OCI-LY1 (cell line): ENCODE results near the gene BCORL1.

Experiments
- H2AFZ ChIP-seq: fragments of 200-600 bp; sonication (generic), shearing (Covaris generic); 2 replicates; pipeline ENCODE4 v1.6.0; 2014; ENCODE audit warnings: antibody characterized with exemption, mild to moderate bottlenecking, low read length
- H3F3A ChIP-seq: fragments of 200-600 bp; sonication (generic), shearing (Covaris generic); 2 replicates; pipeline ENCODE4 v1.6.0; 2014; ENCODE audit warnings: mild to moderate bottlenecking, antibody characterized with exemption, low read length, moderate library complexity; ENCODE audit not compliant: insufficient read depth
- H3K27ac ChIP-seq: fragments of 200-600 bp; sonication (generic); 2 replicates; pipeline ENCODE4 v1.5.1; 2014; ENCODE audit warnings: low read length, mixed run types, mild to moderate bottlenecking, low read depth; ENCODE audit not compliant: poor library complexity, severe bottlenecking
- H3K27me3 ChIP-seq: fragments of 200-600 bp; sonication (generic); 2 replicates; pipeline ENCODE4 v1.6.0; 2014; ENCODE audit warnings: antibody characterized with exemption, mild to moderate bottlenecking, low read length, moderate library complexity; ENCODE audit not compliant: insufficient read depth
- H3K36me3 ChIP-seq: fragments of 200-600 bp; sonication (generic); 2 replicates; pipeline ENCODE4 v1.6.1; 2014; ENCODE audit warnings: mild to moderate bottlenecking, antibody characterized with exemption, low read length, moderate library complexity, mixed read lengths; ENCODE audit not compliant: insufficient read depth
- H3K4me1 ChIP-seq: fragments of 200-600 bp; sonication (generic); 2 replicates; pipeline ENCODE4 v1.5.1; 2014; ENCODE audit warnings: mild to moderate bottlenecking, low read length, moderate library complexity; ENCODE audit not compliant: insufficient read depth, severe bottlenecking
- H3K4me2 ChIP-seq: fragments of 200-600 bp; sonication (generic), shearing (Covaris generic); 2 replicates; pipeline ENCODE4 v1.6.1; 2014; ENCODE audit warnings: low read length
- H3K4me3 ChIP-seq: fragments of 200-600 bp; sonication (generic); 2 replicates; pipeline ENCODE4 v1.5.1; 2014; ENCODE audit warnings: low read length, low read depth, mild to moderate bottlenecking, mixed read lengths; ENCODE audit not compliant: poor library complexity, severe bottlenecking
- H3K79me2 ChIP-seq: fragments of 200-600 bp; shearing (Covaris generic); 2 replicates; pipeline ENCODE4 v1.6.1; 2016; ENCODE audit warnings: mixed run types, low read length, mixed read lengths; ENCODE audit not compliant: insufficient read depth
- H3K9ac ChIP-seq: fragments of 200-600 bp; sonication (generic), shearing (Covaris generic); 2 replicates; pipeline ENCODE4 v1.6.1; 2014; ENCODE audit warnings: mild to moderate bottlenecking, low read length, mixed read lengths
- H3K9me2 ChIP-seq: fragments of 200-600 bp; sonication (generic), shearing (Covaris generic); 2 replicates; pipeline ENCODE4 v1.6.1; 2014; ENCODE audit warnings: low read depth, mild to moderate bottlenecking, low read length, mixed read lengths
- H3K9me3 ChIP-seq: fragments of 200-600 bp; shearing (Covaris generic); 2 replicates; pipeline ENCODE4 v1.6.1; 2014; ENCODE audit warnings: low read length, mixed read lengths
- H4K20me1 ChIP-seq: fragments of 200-600 bp; sonication (generic), shearing (Covaris generic); 2 replicates; pipeline ENCODE4 v1.6.0; 2016; ENCODE audit warnings: mild to moderate bottlenecking, low read length; ENCODE audit not compliant: insufficient read depth
- EZH2 ChIP-seq: fragments of 200-600 bp; sonication (generic), shearing (Covaris generic); IDR thresholded peaks from 2 replicates; pipeline ENCODE4 v1.8.0; 2017; ENCODE audit warnings: borderline replicate concordance, mixed run types, mild to moderate bottlenecking, antibody characterized with exemption, low read length, moderate library complexity, mixed read lengths
- TF ChIP-seq, protein P1 (sequence below): fragments of 200-600 bp; sonication (generic), shearing (Covaris generic); IDR thresholded peaks from 2 replicates; pipeline ENCODE4 v1.5.1; 2017; ENCODE audit warnings: mild to moderate bottlenecking, antibody characterized with exemption, low read length, moderate library complexity, mixed read lengths

The BCORL1 gene

GRCh38 chrX:129981200-129981553, 1.3 kb upstream of the BCORL1 start:
- Histone ChIP-seq H3K4me3 (no peak overlapping the region), H3K9ac (no peak overlapping the region; the same call in 1 of the 2 replicates), H2AFZ (no peak overlapping the region), H3F3A (no peaks in the 10 kb centered on the region), H3K27me3 (no peaks in the 10 kb centered on the region), H3K4me1 (peaks cover 11% of the 10 kb centered on the region), H3K27ac (no peak overlapping the region), H3K79me2 (no peaks in the 10 kb centered on the region), H3K36me3 (no peaks in the 10 kb centered on the region), H4K20me1 (no peaks in the 10 kb centered on the region), H3K9me2 (no peaks in the 10 kb centered on the region), H3K4me2 (no peak overlapping the region; the same call in none of the 2 replicates), H3K9me3 (no peaks in the 10 kb centered on the region)
- TF ChIP-seq, protein P1, sequence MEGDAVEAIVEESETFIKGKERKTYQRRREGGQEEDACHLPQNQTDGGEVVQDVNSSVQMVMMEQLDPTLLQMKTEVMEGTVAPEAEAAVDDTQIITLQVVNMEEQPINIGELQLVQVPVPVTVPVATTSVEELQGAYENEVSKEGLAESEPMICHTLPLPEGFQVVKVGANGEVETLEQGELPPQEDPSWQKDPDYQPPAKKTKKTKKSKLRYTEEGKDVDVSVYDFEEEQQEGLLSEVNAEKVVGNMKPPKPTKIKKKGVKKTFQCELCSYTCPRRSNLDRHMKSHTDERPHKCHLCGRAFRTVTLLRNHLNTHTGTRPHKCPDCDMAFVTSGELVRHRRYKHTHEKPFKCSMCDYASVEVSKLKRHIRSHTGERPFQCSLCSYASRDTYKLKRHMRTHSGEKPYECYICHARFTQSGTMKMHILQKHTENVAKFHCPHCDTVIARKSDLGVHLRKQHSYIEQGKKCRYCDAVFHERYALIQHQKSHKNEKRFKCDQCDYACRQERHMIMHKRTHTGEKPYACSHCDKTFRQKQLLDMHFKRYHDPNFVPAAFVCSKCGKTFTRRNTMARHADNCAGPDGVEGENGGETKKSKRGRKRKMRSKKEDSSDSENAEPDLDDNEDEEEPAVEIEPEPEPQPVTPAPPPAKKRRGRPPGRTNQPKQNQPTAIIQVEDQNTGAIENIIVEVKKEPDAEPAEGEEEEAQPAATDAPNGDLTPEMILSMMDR, result no peak
- TF ChIP-seq EZH2, result no peak

DNA sequence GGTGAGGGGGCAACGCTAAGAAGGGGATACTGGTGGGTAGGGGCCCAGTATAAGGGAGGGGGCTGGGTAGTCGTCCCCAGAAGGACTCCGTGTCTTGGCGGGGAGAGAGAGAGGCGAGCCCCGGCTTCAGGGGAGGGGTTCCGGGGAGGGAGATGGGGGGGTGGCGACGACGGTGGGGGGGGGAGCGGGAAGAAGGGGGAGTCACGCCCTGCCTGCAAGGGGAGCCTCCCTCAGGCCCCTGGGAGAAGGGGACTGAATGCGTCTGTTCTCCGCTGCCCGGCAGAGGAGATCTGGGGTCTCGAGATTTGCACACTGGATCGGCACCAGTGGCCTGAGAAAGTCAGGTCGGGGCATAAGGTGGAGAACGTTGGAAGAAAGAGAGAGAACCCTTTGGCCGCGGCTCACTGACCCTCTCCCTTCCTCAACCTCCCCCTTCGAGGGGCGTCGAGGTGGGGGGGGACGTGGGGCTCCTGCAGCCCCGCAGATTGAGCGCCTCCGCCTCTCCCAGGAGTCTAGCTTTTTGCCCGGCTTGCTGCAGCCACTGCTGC, 609 bp upstream of the BCORL1 start:
- peak overlapping the region; percentile 60; the same call in 1 of the 2 replicates for H3K9ac ChIP-seq
- no peaks in the 10 kb centered on the region for H3K36me3 ChIP-seq
- no peaks in the 10 kb centered on the region for H3K27me3 ChIP-seq
- H3K79me2 ChIP-seq, result no peaks in the 10 kb centered on the region
- H3K4me1 ChIP-seq, result peaks cover 11% of the 10 kb centered on the region
- no peaks in the 10 kb centered on the region for H3K9me3 ChIP-seq
- H2AFZ ChIP-seq, result no peak overlapping the region
- no peaks in the 10 kb centered on the region for H3F3A ChIP-seq
- TF ChIP-seq EZH2, result no peak
- H3K4me3 ChIP-seq, result no peak overlapping the region
- no peak overlapping the region for H3K27ac ChIP-seq
- H4K20me1 ChIP-seq, result no peaks in the 10 kb centered on the region
- no peak overlapping the region; the same call in none of the 2 replicates for H3K4me2 ChIP-seq
- no peaks in the 10 kb centered on the region for H3K9me2 ChIP-seq

GRCh38 chrX:129983575-129984110, 1.2 kb downstream of the BCORL1 start:
- H3F3A ChIP-seq, result no peaks in the 10 kb centered on the region
- H4K20me1 ChIP-seq, result no peaks in the 10 kb centered on the region
- no peak overlapping the region for H3K9ac ChIP-seq
- H3K79me2 ChIP-seq, result no peaks in the 10 kb centered on the region
- no peak overlapping the region for H3K4me3 ChIP-seq
- no peaks in the 10 kb centered on the region for H3K9me2 ChIP-seq
- H3K9me3 ChIP-seq, result no peaks in the 10 kb centered on the region
- TF ChIP-seq EZH2, result no peak
- TF ChIP-seq, protein P1, result no peak
- H3K36me3 ChIP-seq, result no peaks in the 10 kb centered on the region
- H3K4me2 ChIP-seq, result no peak overlapping the region
- H3K27me3 ChIP-seq, result no peaks in the 10 kb centered on the region
- H3K4me1 ChIP-seq, result peaks cover 11% of the 10 kb centered on the region
- H2AFZ ChIP-seq, result no peak overlapping the region
- no peak overlapping the region for H3K27ac ChIP-seq
